Fibroblast of skin of abdomen (primary cell): ENCODE data around the gene NCAPG2.

Experiments used
- DNase-seq: peaks from one replicate; pipeline ENCODE4 v3.0.0-alpha.2; 2013

Gene NCAPG2

DNA sequence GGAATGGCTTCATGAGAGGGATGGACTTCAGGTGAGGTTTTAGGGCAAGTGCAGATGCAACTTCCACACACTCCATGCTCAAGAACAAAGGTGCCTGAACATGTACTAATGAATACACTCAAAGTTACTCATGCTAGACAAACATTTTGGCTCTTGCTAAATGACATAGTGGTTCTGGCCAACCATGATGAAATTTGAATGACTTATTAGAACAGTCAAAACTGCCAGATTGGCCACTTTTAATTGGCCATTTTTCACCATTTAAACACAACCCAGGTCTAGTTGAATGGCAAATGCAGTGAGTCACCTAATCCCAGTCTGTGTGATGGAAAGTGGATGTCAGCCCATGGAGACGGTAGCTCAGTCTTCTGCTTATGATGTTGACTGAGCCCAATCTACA, 112.1 kb downstream of the NCAPG2 start:
- no peak for DNase-seq

DNA sequence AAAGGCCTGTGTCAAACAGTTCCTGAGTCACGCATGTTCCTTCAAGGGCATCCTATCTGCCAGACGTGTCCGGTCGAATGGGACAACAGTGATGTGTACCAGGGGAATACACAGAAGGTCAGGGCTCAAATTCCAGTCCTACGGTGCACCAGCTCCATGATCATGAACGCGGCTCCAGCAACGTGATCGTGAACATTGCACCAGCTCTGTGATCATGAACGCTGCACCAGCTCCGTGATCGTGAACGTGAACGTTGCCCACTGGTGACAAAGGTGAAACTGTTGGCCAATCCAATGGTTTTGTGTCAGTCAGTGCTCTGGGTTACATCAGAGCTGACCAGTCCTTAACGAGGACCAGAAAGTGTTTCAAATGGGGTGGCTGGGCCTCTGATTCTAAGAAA, 112.7 kb downstream of the NCAPG2 start:
- no peak for DNase-seq

DNA sequence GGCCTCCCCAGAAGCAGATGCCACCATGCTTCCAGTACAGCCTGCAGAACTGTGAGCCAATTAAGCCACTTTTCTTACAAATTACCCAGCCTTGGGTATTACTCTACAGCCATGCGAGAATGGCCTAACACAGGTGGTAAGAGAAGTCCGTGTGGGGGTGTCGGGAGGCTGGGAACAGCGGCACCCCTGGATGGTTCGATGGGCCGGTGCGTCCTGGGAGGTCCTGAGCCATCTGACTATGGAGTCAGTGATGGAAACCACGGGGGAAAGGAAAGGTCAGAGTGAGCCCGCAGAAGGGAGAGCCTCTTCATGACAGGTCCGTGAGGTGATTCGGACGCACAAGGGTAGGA, 114.4 kb downstream of the NCAPG2 start:
- DNase-seq: no peak

DNA sequence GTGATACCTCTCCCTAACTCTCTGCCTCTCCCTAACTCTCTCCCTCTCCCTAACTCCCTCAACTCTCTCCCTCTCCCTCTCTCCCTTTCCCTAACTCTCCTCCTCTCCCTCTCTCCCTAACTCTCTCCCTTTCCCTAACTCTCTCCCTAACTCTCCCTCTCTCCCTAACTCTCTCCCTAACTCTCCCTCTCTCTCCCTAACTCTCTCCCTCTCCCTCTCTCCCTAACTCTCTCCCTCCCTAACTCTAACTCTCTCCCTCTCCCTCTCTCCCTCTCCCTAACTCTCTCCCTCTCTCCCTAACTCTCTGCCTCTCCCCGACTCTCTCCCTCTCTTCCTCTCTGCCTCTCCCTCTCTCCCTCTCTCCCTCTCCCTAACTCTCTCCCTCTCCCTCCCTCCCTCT, 115.0 kb downstream of the NCAPG2 start:
- no peak for DNase-seq

DNA sequence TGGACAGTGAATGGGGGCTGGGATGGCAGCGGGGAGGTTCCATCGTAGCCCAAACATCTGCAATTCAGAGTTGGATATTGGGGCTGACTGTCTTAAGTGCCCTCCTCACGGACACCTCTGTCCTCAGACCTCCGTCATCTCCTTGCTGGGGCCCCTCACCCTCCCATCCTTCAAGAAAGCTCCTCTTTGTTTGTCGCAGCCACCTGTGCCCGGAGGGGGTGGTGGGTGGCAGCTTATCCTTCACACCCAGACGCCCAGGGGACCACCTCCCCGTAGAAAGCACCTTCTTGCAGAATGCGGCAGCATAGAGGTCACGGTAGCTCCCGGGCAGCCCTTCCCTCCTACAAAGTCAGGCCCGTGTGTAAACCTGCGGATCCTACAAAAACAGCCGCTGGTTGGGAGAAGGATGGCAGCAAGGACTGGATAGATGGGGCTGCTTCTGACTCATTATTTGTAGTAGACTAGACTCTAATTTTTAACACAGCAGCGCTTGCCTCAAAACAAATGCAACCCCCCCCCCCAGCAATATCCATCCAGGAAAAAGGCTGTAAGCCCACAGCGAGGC, 115.6 kb downstream of the NCAPG2 start:
- no peak for DNase-seq

DNA sequence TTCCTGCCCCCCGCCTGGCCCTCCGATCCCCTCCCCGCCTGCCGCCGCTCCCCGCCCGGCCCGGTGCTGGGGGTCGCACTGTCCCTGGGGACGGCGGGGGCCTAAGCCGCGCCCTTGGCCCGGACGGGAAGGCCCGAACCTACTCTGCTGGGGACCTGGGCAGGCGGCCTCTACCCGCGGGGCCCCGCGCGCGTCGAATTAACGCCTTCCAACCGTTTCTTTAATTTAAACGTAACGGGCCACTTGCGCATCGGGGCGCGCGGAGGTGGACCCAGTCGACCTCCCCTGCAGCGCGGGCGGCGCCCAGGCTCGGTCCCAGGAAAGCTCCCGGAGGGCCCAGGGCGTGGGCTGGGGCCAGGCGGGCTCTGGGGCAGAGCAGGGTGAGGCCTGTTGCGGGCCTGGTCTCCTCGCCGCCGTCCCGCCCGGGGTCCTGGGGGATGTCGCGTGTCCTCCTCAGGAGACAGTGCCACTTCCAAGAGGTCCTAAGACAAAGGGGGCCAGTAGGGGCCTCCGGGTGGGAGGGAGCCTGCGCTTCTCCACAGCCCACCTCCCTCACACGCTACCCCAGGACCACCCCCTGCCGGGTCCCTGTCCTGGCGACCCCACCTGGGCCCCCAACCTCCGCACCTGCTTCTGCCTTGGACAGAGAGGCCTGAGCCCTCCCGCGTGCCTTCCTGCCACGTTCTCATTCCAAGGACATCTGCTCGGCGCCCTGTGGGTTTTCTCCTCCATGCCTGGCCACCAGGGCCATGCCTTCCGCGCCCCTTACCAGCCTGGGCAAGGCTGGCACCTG, 116.3 kb downstream of the NCAPG2 start:
- no peak for DNase-seq

DNA sequence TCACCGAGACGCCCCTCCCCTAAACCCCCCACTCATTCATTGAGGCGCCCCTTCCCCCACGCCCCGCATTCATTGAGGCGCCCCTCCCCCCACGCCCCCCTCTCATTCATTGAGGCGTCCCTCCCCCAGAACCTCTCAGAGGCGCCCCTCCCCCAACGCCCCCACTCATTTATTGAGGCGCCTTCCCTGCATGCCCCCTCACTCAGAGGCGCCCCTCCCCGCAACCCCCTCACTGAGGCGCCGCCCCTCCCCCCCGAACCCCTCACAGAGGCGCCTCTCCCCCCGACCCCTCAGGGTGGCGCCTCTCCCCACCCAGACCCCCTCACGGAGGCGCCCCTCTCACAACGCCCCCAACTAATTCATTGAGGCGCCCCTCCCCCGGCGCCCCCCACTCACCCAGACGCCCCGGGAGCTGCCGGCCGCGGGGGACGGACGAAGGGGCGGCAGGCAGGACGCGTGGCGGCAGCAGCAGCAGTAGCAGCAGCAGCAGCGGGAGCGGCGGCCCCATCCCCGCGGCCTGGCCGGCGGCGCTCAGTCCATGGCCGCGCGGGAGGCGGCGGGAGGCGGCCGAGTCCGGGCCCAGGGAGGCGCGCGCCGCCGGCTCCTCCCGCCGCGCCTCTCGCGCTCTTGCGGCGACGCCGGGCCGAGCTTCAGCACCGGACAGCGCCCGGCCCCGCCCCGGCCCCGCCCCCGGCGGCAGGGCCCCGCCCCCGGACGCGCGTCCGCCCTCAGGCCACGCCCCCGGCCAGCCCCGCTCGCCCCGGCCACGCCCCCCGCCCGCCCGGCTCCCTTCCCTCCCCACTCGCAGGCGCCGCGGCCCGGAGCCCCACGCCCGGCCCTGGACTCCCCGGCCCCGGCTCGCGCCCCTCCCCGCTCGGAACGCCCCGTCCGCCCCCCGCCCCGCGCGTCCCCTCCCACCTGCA, 117.2 kb downstream of the NCAPG2 start, which contains the start of gene PTPRN2:
Gene PTPRN2, minus strand, starts transcription at position 662 of the 923 bp plus-strand sequence.
- DNase-seq: peak; percentile 60

DNA sequence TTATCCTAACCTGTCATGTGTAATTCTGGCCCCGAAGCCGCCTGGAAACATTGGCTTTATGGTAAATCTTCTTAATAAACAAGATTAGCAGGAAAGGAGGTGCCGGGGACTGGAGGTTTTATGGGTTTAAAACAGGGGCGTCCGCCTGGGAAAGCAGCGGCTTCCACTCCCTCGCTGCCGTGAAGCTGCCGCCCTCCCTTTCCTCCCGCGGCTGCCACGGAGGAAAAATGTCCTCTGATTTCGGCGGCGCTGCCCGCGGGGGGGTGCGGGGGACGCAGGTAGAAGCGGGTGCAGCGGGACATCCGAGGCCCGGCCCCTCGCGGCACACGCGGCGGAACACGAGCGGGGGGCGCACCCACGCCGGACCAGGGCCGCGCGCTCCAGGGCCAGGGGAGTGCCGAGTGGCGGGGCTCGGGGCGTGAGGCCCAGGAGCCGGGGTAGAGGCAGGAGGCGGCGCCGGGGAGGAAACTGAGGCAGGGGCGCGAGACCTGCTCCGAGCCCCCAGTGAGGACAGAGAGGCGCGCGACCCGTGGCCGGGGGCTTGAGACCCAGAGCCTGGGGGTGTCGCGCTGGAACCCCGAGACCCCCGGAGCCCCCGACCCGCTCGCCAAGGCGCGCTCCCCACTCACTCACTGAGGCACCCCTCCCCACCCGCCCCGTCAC, 118.0 kb downstream of the NCAPG2 start:
- no peak for DNase-seq

DNA sequence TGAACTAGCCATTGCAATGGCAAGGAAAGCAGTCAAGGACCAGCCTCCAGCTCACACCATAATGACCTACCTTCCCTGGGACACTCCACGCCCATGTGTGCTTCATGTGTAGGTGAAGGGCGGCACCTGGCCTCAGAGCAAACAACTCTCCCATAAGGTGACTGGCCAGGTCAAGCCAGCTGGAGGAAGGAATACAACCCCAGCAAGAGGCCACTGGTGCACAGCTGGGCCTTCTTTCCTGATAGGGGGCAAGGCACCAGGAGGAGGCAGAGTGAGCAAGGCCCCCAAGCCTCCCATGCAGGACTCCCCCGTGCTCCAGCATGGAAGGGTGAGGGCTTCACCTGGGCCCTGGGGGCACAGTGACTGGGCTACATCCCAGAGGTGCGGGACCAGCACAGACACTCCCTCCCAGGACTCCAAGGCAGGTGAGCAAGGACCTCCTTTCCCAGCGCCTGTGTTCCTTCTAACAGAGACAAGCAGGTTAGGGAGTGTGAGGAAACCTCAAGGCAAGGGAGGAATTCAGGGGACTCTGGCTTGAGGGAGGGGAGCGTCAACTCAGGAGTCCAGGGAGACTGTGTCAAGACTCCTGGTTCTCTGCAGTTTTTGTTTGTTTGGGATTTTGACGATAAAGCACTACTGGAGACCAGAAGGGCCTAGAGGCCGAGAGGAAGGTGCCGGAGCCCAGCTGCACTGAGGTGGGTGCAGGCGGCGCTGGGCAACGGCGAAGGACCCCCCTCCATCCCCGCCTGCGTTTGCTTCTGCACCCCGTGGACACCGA, 118.7 kb downstream of the NCAPG2 start:
- DNase-seq: no peak

DNA sequence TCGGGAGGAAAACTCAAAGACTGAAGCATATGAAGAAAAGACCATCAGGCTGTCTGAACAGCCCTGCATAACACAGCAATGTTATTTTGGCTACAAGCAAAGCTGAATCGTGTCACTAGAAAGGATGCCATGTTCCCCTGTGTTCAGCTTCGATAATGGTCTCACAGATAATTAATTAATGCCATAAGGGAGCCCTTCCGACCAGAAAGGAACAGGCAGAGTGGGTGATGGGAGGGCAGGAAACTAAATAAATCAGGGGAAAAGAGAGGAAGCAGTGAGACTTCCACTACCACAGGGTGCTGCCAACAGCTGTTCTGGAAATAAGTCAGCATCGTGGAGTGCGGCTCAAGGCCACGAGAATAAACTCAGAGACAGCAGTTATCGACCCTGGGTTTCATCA, 120.2 kb downstream of the NCAPG2 start:
- no peak for DNase-seq

DNA sequence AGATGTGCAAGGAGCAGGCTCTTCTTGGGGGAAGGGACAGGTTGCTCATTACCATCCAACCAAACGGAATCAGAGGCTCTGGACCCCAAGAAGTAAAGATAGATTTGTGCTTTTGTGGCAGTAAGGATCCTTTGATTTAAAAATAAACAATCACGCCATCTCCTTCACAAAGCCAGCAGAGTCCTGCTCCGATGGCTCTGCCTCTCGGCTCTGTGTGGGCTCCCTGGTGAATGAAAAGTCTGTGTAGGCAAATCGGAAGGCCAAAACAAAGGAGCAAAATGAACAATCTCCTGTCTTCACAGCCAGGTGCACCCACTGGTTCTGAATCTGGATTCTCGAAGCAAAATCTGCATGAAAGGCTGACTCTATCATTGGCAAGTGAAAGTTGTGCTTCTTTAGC, 120.8 kb downstream of the NCAPG2 start:
- no peak for DNase-seq

DNA sequence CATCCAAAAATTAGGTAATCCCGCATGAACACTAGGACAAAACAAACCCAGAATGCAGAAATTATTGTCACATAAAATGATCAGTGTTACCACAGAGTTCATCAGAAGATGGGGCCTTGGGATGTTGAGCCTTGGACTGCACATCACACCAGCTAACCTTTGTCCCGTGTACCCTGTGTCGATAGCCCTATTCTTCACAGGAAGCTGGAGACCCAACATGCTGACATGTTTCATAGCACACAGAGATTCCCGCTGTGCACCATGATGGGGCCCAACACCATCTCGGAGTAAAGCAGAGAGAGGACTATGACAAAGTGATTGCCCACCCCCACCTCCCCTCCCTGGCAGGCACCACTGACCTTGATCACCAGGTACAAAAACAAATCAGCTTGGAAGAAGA, 121.5 kb downstream of the NCAPG2 start:
- no peak for DNase-seq

DNA sequence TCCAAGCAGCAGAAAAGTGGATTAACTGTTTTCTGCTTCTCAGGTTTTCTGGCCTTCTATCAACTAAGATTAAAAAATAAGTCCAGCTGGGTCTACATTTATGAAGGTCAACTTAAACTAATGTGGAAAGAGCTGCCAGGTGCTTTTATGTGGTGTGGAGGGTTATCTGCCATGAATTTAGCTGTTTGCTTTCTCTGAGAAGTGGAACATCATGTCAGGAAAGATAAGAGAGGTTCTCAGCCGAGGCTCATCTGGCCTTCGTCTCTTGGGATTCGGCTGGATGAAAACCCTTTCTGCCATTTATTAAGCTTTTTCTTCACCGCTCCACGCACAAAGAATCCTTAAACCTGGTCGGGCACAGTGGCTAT, 122.5 kb downstream of the NCAPG2 start:
- DNase-seq: no peak

DNA sequence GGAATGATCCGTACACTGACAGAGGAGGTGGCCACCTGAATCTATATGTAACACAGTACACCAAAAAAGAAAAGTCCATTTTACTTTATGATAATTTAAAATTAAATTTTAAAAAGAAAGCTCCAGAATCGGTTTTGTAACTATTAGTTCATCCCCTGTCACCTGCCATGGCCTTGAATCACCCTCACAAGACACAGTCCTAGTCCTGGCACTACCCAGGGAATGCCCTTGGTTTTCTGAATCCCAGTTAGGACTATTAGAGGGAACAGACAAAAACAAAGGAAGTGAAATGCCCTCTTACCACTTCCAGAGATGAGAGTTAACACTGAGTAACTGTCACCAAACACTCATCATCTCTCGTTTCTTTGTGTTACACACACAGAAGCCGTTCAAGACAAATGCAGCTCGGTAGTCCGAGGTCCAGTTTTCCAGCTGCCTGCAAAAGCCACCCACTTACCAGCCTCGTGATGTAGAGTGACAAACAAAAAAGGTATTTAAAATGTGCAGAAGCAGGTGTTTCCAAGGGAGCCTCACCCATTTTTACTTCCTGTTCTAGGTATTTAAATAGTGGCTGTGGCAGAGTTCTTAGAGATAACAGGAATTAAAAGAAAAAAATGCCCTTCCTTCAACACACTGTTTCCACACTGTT, 123.0 kb downstream of the NCAPG2 start:
- DNase-seq: no peak
